HG03095 (cell line): Measurements from ENCODE around the gene LY9.

Experiments
- ATAC-seq: cut with Tn5 transposase; IDR thresholded peaks from one replicate; pipeline ENCODE4 v1.9.1; 2021; ENCODE audit warnings: moderate library complexity; ENCODE audit not compliant: unreplicated experiment

The LY9 gene

DNA sequence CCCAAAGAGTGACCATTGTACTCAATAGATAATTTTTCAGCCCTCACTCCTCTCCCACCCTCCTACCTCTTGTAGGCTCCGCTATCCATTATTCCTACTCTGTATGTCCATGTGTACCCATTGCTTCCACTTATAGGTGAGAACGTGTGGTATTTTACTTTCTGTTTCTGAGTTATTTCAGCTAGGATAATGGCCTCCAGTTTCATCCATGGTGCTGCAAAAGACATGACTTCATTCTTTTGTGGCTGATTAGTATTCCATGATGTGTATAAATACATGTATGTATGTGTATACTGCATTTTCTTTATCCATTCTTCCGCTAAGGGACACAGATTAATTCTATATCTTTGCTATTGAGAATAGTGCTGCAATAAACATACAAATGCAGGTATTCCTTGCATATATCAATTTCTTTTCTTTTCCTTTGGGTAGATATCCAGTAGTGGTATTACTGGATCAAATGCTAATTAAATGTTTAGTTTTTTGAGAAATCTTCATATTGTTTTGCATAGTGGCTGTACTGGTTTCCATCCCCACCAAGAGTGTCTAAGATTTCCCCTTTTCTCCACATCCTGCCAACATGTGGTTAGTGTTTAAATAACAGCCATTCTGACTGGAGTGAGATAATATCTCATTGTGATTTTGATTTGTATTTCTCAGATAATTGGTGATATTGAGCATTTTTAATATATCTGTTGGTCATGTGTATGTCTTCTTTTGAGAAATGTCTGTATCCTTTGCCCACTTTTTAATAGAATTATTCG, 4.9 kb downstream of the LY9 start:
- no peak for ATAC-seq

DNA sequence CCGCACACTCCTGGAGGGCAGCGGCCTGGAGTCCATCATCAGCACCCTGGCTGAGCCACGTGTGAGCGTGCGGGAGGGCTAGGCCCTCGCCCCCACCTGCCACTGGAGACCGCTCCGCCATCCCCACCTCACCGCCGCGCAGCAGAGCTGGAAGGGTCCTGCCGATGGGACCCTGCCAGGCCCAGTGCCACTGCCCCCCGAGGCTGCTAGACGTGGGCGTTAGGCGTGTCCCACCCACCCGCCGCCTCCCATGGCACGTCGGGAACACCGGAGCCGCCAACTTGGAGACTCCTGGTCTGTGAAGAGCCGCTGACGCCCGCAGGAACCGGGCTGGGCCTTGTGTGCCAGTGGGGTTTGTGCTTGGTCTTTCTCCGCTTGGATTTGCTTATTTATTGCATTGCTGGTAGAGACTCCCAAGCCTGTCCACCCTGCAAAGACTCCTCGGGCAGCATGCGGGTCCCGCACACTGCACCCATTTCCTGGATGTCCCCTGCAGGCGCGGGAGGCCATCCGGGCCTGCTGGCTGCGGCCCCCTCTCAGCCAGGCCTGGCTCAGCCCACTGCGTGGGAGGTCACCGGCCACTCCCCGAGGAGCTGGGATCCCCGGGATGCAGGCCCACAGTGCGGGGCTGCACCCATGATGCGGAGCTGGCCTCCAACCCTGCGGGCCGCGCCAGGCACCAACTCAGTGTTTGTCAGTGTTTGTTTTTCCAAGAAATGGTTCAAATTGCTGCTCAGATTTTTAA, 6.0 kb downstream of the LY9 start:
- ATAC-seq, result no peak

DNA sequence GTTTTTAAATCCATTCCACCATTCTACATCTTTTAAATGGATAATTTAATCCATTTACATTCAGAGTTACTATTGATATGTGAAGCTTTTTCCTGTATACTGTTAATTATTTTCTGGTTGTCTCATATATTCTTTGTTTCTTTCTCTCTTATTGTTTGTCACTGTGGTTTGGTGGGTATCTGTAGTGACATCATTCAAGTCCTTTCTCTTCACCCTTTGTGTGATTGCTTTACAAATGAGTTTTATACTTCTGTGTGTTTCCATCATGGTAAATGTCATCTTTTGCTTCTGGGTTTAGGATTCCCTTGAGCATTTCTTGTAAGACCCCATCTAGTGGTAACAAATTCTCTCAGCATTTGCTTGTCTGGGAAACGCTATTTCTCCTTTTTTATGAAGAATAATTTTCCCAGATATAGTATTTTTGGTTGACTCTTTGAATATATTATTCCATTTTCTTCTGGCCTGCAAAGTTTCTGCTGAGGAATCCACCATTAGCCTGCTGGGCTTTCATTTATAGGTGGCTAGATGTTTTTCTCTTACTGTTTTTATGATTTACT, 10.2 kb downstream of the LY9 start:
- no peak for ATAC-seq

DNA sequence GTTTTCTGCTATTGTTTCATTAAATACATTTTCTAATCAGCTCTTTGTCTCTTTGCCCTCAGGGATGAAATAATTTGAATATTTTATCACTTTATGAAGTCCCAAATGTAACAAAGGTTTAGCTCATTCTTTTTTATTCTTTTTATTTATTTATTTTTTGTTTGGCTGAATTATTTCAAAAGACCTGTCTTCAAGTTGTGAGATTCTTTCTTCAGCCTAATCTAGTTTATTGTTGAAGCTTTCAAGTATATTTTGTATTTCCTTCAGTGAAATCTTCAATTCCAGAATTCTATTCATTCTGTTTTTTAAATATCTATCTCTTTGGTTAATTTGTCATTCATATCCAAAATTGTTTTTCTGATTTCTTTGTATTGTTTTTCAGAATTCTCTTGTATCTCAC, 10.8 kb downstream of the LY9 start:
- no peak for ATAC-seq

DNA sequence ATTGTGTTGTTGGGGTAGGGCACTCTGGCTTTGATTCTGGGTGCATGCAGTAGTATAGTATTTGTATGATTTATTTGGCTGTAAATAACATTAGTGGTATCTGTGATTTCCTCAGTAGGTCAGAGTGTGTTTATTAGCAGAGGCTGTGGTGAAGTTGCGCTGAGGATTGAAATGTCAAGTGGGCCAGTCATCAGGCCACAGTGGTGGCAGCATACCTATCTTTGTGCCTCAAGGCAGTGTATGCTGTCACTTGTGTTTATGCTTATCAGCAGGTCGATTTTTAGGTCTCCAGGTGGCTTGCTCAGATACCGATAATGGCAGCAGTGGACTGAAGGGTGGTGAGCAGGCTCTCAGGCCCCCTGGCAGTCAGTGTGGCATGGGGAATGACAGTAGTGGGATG, 11.3 kb downstream of the LY9 start:
- ATAC-seq, result no peak

DNA sequence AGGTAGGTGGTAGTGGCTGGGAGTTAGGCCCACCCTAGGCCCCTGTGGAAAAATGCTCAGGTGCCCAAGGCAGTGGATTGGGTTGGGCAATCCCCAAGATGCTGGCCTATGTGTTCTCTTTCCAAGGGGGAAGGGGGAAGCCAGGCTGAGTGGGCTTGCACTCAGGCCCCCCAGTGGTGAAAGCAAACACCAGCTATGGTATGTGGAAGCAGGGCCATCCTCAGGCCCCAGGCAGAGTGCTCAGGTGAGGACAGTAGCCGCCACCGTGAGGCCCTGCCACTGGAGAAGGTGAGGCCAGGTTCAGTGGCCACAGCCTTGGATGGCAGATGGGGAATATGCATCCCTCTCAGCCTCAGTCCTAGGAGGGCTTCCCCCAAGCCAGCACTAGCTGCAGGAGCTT, 11.8 kb downstream of the LY9 start:
- no peak for ATAC-seq

DNA sequence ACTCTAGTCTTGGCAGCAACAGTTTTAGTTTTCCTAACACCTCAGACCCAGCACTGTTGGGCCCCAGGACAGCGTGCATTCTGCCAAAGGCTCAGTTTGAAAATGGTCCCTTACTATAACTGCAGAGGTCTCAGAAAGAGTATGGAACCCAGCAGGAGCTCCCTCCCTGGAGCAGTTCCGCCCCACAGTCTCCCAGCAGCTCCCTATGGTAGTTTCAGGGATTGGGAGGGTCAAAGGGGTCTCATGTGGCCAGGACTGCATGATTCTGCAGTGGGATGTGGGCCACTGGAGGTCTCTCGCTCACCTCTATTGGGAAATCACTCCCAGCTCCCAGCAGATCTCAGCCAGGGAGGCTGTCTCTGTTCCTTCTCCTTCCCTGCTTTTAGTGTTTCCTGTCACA, 12.3 kb downstream of the LY9 start:
- ATAC-seq, result no peak

DNA sequence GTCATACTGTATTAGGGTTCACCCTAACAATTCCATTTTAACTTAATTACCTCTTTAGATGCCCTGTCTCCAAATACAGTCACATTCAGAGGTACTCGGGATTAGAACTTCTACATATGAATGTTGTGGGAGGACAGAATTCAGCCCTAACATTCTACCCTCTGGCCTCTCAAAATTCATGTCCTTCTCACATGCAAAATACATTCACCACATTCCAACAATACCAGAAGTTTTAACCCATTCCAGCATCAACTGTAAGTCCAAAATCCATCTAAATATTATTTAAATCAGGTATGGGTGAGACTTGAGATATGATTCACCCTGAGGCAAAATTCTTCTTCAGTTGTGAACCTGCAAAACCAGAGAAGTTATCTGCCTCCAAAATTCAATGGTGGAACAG, 14.5 kb downstream of the LY9 start:
- no peak for ATAC-seq

DNA sequence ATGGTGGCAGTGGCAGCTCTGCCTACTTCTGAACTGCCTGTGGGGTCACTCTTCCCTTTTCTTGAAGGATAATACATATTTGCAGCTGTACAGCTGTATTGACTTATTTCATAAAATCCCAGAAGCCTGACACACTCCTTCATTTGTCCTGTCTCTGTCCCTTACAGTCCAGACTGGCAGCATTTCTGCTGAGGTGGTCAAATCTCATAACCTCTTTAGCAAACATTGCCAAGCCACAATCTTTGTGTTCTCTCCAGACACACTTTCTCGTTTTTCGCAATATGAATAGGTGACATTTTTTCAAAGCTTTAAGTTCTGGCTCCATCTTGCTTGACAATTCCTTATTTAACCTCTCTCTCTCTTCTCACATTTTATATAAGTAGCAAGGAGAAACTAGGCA, 15.2 kb downstream of the LY9 start:
- no peak for ATAC-seq

DNA sequence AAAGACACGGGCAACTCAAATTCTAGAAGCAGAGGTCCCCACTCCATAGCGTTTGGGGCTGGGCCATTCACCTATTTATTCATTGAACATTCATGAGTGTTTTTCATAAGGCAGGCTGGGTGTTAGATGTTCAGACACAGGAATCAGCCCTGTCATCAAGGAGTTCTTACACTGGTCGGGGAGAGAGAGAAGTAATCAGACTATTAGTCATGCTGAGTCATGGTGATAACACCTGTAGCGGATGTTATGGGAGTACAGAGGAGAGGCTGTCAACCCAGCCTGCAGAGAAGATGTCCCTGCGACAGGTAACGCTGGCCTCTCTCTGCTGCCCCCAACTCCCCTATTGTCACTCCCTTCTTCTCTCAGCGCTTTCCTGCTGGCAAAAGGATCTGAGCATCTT, 17.2 kb downstream of the LY9 start:
- ATAC-seq, result no peak

DNA sequence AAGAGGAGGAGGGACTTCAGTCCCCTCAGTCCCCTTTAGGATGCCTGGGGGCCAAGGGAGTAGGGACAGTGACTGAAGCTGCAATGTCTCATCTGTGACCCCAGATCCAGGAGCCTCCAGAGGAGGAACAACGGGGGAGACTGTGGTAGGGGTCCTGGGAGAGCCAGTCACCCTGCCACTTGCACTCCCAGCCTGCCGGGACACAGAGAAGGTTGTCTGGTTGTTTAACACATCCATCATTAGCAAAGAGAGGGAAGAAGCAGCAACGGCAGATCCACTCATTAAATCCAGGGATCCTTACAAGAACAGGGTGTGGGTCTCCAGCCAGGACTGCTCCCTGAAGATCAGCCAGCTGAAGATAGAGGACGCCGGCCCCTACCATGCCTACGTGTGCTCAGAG, 18.3 kb downstream of the LY9 start:
- ATAC-seq, result no peak

DNA sequence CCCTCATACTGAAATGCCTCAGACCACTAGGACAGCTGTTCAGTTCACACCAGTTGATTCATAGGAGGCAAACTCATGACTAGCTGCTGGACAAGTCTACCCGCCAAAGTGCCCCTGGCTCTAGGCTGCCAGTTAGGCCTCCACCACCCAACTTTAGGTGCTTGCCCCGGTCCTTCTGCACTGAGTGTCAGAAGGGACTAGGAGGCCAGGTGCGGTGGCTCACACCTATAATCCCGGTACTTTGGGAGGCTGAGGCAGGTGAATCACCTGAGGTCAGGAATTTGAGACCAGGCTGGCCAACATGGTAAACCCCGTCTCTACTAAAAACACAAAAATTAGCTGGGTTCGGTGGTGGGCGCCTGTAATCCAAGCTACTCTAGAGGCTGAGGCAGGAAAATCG, 18.9 kb downstream of the LY9 start:
- ATAC-seq, result no peak

DNA sequence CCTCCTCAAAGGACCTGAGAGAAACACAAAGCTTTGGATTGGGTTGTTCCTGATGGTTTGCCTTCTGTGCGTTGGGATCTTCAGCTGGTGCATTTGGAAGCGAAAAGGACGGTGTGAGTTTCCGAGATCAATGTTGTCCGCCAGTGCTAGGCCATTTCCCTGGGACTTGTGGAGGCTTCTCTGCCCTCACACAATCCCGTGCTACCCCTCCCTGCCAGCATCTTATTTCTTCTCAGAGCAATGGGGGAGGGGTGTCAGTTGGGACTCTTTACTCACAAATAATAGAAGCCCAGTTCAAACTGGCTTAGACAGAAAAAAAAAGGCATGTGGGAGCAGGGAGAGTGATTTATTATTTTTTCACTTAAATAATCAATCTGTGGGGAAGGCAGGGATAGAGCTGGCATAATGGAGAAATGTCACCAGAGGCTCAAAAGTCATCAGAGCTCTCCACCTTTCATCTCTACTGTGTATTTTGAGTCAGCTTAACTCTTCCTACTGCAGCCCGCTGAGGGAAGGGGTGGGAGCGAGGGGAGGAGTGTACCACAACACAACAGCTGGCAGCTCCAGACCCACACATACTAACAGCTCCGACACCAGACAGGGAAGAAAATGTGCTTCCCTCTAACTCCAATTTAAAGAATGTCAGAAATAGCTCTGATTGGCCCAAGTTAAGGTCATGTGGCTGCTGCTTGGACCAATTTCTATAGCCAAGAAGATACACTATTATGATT, 22.4 kb downstream of the LY9 start:
- no peak for ATAC-seq

DNA sequence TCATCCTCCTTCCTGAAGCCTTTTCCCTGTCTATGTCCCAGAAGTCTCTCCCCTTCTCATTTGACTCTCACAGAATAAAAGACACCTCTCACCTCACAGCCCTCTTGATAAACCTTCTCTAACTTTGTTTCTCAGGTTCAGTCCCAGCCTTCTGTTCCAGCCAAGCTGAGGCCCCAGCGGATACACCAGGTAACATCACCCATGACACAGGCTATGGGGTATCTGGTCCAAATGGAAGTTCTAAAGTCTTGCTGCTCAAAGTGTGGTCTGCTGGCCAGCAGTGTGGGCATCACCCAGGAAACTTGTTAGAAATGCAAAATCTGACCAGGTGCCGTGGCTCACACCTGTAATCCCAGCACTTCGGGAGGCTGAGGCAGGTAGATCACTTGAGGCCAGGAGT, 23.2 kb downstream of the LY9 start:
- ATAC-seq, result no peak

DNA sequence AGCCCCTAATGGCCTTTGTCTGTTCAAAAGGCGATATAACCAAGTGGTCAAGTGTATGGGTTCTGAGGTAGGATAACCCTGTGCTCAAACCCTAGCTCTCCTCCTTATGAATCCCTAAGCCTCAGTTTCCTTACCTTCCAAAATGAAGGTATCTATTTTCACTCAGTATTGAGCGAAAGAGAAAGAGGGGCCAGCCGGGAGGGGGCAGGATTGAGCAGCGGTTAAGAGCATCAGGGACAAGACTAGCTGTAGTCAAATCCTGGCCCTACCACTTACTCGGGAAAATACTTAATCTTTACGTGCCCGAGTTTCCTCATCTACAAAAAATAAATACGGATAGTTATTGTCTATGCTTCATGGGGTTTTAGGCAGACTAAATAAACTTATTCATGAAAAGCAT, 25.7 kb downstream of the LY9 start:
- ATAC-seq, result no peak

DNA sequence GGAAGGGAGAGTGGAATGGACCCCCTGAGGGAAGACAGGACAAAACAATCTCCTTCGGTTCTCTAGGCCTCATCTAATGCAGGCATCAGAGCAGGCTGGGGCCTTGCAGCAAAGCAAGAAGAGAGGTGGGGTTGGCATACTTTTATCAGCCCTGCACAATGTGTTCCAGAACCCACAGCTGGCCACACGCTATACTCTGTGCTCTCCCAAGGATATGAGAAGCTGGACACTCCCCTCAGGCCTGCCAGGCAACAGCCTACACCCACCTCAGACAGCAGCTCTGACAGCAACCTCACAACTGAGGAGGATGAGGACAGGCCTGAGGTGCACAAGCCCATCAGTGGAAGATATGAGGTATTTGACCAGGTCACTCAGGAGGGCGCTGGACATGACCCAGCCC, 27.3 kb downstream of the LY9 start:
- ATAC-seq, result no peak

DNA sequence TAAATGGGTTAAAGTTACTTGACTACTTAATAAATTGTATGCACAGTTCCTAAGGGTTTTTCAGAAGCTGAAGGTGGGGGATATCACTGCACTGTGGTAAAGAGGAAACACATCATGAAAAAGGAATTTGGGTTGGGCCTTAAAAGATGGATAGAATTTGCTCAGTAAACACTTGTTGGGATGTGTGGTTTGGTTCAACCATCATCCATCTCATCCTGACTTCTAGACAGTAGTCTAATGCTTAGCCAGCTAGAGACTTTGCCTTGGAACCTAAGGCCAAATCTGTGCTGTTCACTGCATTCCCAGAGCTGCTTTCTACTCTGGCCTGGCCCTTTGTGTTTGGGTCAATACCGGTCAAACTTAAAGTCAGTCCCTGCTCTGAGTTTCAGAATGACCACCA, 30.6 kb downstream of the LY9 start:
- no peak for ATAC-seq

DNA sequence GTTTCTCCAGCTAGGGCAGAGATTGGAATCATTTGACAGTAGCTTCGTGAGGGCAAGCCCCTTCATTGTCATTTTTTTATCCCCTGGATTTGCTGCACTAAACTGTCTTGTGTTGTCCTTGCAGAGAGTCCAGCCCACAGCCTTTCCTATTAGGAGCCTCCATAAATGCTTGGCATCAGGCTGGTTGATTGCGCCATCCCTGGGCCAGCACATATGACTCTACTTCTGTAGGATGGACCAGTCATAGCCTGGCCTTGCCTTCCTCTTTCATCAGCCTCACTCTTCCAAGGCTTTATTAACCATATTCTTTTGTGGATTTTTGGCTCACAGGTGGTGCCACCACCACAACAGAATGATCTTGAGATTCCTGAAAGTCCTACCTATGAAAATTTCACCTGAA, 31.4 kb downstream of the LY9 start:
- no peak for ATAC-seq

DNA sequence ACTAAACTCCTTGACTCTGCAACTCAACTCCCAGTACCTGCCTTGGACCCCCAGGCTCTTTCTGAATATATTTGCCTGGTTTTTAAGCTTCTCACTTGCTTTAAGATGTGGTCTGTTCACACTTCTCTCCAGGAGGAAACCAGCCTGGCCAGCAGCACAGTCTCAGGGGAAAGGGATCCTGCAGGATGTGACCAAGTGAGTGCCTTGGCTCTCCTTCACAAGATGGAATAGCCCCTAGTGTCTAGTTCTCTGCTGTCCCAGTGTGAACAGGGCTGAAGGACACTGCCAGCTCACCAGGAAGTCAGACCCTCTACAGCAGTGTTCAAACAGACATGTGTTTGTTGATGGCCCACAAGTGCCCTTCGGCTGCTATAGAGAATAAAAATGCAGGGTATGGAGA, 33.8 kb downstream of the LY9 start:
- no peak for ATAC-seq

DNA sequence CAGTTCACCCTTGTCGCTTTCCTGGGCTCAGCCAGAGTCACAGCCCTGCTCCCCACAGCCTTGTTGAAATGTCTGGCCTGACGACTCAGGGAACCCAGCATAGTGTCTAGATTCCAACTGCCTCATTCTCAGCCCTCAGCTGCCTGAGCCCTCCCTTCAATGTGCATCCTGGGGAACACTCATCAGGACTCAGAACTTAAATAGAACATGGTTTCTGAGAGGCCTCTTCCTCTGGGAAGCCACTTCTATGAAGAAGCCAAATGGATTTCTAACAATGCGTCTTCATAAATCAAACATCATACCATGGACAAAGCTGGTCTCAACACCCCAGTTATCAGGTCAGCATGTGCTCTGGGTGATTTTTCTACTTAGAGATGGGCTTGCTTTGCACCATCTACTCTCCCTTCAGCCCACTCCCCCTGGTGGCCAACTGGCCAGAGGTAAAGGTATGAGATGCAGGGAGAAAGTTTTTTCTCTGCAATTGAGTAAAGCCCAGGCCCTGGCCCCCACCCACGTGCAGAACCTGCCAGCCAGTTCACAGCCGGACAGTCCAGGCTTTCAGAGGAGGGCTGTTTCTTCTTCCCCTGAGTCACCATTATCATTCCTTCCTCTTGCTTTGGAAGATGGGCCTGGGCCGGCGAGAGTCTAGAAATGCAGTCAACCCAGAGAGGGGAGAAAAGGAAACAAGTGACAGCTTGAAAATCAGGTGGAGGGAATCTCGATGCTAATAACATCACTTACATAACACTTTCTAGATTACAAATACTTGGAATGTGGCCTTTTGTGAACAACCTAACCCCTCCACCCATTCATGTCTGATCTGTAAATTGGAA, 34.6 kb downstream of the LY9 start:
- ATAC-seq, result no peak
